Brain microvascular endothelial cell (primary cell): ENCODE results near the gene UBE2G2.

Experiments used
- DNase-seq: peaks from one replicate; pipeline ENCODE4 v3.0.0-alpha.2; 2020
- H3K27ac ChIP-seq: fragments of 250-450 bp; sonication (Bioruptor Pico); 2 replicates; pipeline ENCODE4 v1.5.1; 2020; ENCODE audit warnings: mild to moderate bottlenecking, moderate library complexity
- H3K27me3 ChIP-seq: fragments of 250-450 bp; sonication (Bioruptor Pico); replicated peaks from 2 replicates; pipeline ENCODE4 v1.5.1; 2020; ENCODE audit warnings: mild to moderate bottlenecking
- H3K36me3 ChIP-seq: fragments of 250-450 bp; sonication (Bioruptor Pico); replicated peaks from 2 replicates; pipeline ENCODE4 v1.5.1; 2020; ENCODE audit warnings: mild to moderate bottlenecking
- H3K4me3 ChIP-seq: 2 replicates; pipeline ENCODE4 v1.5.1; 2011; ENCODE audit warnings: low read depth, mild to moderate bottlenecking, control low read depth, low read length, moderate library complexity
- CTCF ChIP-seq: IDR thresholded peaks from 2 replicates; pipeline ENCODE4 v1.5.1; 2011; ENCODE audit warnings: low read depth, mild to moderate bottlenecking, moderate library complexity, low read length, control low read depth, inconsistent platforms; ENCODE audit errors: missing control alignments
- in situ Hi-C: cut with HindIII; loops from 2 replicates; pipeline ENCODE4 v1.10.0; 2017; ENCODE audit warnings: low sequenced_read_pairs, low pct_ligation_motif_present

The UBE2G2 gene

GRCh38 chr21:44818640-44819011 lies 17.0 kb upstream of the UBE2G2 start:
- H3K27ac ChIP-seq = peak overlapping the region; percentile 82
- no peak for DNase-seq
- TF ChIP-seq CTCF = no peak
- in situ Hi-C loops = no loop called here
- H3K36me3 ChIP-seq = no peaks in the 10 kb centered on the region
- peak overlapping the region; percentile 66 for H3K4me3 ChIP-seq
- no peaks in the 10 kb centered on the region for H3K27me3 ChIP-seq

GRCh38 chr21:44817914-44818639 lies 16.5 kb upstream of the UBE2G2 start, which contains the start of gene SUMO3:
TSS of gene SUMO3 (minus strand) at chr21:44818062. CDS start at chr21:44817968, 94 bp downstream.
- in situ Hi-C loops = no loop called here
- H3K27ac ChIP-seq = peak within 1 kb of the TSS; percentile 82
- H3K36me3 ChIP-seq = no peaks in the 10 kb centered on the region
- no peaks in the 10 kb centered on the region for H3K27me3 ChIP-seq
- TF ChIP-seq CTCF = no peak
- DNase-seq = peak; percentile 45
- peak within 1 kb of the TSS; percentile 66 for H3K4me3 ChIP-seq

- Histone ChIP-seq H3K27me3 (no peaks in the 10 kb centered on the region), H3K27ac (no peak overlapping the region), H3K36me3 (no peaks in the 10 kb centered on the region), H3K4me3 (peak overlapping the region; percentile 66)
- DNase-seq = peak; percentile 62
- in situ Hi-C loops = no loop called here
- TF ChIP-seq CTCF = no peak
Observed at GRCh38 chr21:44817506-44817880, 15.9 kb upstream of the UBE2G2 start.

GRCh38 chr21:44816761-44817505 lies 15.3 kb upstream of the UBE2G2 start:
- H3K36me3 ChIP-seq = no peaks in the 10 kb centered on the region
- TF ChIP-seq CTCF = no peak
- no peak for DNase-seq
- in situ Hi-C loops = no loop called here
- no peaks in the 10 kb centered on the region for H3K27me3 ChIP-seq
- no peak overlapping the region for H3K27ac ChIP-seq
- H3K4me3 ChIP-seq = peak overlapping the region; percentile 66

- DNase-seq = no peak
- Histone ChIP-seq H3K36me3 (no peaks in the 10 kb centered on the region), H3K27ac (no peak overlapping the region), H3K4me3 (no peak overlapping the region), H3K27me3 (no peaks in the 10 kb centered on the region)
- no peak for TF ChIP-seq CTCF
- in situ Hi-C loops = no loop called here
Observed at GRCh38 chr21:44815852-44816628, 14.4 kb upstream of the UBE2G2 start.
